HG03571 (cell line): ENCODE measurements around the gene TMEM198.

ENCODE experiments used
- ATAC-seq: cut with Tn5 transposase; IDR thresholded peaks from one replicate; pipeline ENCODE4 v1.9.1; 2021; ENCODE audit not compliant: unreplicated experiment

Gene TMEM198

DNA sequence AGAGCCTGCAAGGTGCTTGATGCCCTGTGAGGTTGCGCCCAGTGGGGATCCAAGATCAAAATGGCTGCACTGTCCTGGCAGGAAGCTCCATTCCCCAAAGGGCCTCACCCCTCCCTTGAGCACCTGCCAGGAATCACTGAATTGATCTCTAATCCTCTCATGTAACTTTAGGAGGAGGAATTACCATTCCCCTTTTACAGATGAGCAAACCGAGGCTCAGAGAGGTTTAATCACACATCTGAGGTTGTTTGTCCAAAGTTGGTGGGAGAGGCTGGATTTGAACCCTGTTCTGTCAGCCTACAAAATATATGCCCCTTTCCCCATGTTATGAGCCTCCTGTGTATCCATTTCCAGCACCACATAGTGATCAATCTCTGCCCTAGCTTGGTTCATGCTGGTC, 19.0 kb upstream of the TMEM198 start:
- no peak for ATAC-seq

DNA sequence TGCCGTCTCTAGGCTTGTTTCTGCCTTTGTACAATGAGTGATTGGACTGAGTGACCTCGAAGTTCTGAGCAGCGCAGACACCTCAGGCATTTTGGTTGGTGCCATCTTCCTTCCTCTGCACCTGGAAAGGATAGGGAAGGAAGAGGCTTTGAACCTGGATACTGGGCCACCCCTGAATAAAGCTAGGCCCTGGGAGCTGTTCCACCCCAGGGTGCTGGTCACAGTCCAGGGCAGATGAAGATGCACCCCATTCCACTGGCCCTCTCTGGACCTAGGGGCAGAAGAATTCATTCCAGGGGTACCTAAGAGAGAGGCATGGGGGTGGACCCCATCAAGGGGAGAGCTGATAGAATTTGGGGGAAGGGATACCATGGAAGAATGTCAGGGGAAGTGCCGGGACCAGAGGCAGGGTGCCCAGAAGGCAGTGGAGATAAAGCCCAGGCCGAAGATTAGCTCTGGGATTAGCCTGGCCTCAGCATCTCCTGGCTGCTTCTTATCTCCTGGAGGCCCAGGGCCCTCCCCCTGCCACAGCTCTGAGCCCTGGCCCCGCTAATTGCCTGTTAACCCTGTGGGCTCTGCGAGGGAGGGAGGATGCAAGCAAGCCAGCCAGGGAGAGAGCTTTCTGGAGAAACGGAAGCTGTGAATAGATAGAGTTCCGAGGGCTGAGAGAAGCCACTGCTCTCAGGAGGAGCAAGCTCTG, 18.1 kb upstream of the TMEM198 start:
- no peak for ATAC-seq

DNA sequence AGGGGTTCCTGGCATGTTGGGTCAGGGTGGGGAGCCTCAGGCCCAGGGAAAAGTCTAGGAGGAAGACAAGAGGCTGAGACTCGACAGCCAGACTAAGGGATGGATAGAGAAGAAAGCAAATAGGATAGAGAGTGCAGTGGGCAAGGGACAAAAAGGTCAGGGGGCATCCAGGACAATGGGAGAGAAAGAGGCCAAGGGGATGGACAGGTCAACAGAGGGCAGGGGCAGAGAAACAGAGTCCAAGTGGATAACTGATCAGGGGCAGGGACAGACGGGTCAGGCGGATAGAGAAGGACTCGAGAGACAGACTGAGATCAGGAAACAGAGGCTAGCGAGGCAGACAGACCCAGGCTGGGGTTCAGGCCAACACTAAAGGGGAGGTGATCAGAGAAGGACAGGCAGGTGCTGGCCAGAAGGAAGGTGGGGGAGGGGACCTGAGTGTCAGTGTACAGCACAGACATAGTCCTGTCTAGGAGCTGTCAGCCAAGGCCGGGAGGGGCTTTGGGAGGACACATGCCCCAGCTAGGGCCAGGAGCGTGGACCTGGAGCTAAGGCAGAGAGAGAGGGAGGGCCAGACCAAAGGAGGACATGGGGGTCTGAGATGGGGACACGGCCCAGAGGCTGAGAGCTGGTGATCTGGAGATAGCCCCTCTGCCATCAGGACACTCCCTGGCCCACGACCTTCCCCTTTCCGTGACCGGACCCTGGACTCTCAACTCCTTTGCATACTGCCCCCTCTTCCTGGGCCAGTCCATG, 17.3 kb upstream of the TMEM198 start:
- no peak for ATAC-seq

DNA sequence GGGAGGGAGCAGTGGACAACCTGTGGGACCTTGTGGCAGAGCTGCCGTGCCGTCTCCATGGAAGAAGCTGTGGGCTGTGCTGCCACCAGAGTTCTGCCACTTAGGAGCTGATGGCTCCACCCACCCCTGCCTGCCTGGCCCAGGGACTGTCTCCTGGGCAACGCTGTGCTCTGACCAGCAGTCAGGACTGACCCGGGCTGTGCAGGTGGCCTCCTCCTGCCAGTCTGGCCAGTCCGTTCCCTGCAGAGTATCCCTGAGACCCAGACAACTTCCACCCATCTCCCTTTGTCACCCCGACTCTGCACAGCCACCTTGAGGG, 16.8 kb upstream of the TMEM198 start:
- ATAC-seq = no peak

DNA sequence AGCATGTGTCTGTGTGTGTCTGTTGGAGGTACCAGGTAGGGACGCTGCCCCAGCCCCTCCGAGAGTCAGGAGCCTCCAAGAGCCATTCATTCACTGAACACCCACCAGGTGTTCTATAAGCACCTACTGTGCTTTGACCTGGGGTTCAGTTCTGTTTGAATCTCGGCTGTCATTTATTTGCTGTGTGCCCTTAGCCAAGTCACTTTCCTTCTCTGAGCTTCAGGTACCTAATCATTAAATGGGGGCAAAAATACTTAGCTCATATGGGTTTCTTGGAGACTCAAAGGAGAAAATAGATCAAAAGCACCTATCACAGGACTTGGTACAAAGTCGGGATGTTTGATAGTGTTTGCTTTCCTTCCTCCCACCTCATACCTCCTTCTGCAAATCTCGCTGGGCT, 16.4 kb upstream of the TMEM198 start:
- ATAC-seq = no peak

DNA sequence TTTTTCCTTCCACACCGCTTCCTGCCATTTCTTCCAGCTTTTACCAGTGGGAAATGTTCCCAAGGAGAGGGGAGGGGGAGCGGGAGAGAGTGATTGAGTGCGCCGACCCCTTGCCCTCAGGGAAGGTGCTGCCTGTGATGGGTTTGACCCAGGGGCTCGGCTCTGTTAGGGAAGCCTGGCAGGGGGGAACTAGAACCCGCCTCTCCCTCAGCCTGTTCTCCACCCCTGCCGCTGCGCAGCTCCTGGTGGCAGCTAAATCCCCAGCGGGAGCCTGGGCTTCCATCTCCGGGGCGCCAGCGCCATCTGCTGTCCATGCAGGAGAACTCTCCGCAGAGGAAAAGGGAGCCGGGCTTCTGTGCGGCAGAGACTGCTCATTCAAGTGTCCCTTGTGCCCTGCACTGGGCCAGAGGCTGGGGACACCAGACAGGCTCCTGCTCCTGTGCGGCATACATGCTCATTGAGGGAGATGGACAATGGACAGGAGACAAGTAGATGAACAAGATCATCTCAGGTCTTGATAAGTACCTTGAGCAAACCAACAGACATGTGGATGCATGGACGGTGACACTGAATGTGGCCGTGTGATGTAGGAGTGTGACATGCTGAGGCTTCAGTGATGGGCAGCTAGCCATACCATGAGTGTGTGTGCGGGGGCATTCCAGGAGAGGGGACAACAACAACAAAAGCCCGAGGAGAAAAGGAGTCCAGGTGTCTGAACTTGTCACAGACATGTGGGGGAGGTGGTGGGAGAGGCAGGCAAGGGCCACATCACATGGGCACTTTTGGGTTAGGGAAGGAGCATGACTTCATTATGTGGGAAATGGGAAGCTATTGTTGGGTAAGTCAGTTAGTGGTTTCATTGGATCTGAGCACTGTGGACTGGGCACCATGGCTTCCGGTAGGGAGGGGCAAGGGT, 13.5 kb upstream of the TMEM198 start:
- peak; percentile 74 for ATAC-seq

DNA sequence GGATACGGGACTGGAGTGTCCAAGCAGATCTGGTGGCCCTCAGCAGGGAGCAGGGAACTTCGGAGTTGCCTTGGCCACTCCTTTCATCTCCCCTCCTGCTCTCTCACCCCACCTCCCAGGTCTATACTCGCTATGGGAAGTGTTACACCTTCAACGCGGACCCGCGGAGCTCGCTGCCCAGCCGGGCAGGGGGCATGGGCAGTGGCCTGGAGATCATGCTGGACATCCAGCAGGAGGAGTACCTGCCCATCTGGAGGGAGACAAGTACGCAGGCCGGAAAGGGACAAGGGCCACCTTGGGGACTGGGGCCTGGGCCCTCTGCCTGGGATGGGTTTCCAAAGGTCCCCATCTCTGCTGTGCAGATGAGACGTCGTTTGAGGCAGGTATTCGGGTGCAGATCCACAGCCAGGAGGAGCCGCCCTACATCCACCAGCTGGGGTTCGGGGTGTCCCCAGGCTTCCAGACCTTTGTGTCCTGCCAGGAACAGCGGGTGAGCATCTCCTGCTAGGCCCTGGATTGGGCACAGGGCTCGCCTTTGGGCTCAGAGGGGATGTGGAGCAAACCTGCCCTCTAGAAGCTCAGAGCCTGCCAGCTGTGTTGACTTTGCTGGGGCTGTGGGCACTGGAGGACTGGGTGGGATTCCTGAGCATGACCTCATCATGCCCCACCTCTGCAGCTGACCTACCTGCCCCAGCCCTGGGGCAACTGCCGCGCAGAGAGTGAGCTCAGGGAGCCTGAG, 12.0 kb upstream of the TMEM198 start:
- no peak for ATAC-seq

DNA sequence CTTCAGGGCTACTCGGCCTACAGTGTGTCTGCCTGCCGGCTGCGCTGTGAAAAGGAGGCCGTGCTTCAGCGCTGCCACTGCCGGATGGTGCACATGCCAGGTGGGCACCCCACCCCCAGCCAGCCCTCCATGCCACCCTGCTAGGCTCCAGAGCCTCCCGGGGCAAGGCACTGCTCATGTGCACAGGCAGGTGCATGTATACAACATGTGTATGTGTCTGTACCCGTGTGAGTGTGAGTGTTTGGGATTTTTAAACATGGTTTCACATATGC, 11.5 kb upstream of the TMEM198 start:
- ATAC-seq = no peak

DNA sequence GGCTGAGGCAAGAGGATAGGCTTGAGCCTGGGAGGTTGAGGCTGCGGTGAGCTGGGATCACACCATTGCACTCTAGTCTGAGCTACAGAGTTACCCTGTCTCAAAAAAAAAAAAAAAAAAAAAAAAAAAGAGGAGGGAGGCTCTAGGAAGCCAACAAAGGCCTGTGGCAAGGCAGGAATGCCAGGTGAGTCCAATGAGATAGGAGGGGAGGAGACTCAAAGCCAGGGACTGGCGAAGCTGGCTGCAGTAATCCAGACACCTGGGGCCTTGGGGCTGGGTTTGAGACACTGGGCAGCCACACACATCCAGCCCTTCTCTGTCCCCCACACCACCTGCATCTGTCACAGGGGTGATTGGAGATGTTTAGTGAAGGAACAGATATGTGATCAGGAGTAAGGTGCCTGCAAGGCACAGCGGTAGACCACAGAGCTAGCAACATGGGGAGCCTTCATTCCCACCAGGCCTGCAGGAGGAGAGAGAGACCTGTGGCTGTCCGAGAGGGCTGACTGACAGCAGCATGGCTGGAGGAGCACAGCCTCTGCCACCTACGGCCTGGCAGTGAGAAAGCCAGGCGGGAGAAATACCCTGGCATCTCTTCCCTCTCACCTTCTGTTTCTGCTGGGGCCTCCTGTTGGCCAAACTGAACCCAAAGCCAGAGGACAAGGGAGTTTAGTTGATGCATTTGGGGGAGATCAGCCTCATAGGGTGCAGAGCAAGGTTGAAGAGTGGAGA, 9.7 kb upstream of the TMEM198 start:
- no peak for ATAC-seq

DNA sequence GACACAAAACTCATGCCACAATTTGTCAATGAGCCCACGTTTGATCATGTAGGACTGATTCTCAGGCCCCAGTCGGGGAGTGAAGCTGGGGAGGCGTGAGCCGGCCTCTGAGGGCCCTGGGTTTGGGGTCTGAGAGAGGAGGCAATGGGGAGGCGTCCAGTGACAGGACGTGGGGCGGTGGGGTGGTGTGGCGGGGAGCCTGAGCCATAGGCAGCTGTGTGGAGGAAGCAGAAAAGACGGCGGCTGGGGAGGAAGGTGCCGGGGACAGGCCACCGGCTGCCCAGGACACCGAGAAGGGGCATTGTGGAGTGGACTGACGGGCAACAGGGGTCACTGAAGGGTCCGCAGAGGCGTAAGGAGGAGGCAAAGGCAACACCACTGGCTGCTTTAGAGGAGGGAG, 7.4 kb upstream of the TMEM198 start:
- ATAC-seq = no peak

DNA sequence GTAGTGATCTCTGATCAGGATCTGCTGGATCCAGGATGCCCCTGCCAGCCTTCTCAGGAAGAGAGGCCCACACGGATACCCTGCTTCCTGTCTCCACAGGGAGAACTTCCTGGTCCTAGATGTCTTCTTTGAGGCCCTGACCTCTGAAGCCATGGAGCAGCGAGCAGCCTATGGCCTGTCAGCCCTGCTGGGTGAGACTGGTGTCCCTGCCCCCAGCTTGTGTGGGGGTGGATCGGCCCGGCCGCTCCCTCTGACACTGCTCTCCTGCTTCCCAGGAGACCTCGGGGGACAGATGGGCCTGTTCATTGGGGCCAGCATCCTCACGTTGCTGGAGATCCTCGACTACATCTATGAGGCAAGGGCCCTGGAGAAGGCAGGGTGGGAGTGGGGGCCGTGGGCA, 6.9 kb upstream of the TMEM198 start:
- ATAC-seq = no peak

DNA sequence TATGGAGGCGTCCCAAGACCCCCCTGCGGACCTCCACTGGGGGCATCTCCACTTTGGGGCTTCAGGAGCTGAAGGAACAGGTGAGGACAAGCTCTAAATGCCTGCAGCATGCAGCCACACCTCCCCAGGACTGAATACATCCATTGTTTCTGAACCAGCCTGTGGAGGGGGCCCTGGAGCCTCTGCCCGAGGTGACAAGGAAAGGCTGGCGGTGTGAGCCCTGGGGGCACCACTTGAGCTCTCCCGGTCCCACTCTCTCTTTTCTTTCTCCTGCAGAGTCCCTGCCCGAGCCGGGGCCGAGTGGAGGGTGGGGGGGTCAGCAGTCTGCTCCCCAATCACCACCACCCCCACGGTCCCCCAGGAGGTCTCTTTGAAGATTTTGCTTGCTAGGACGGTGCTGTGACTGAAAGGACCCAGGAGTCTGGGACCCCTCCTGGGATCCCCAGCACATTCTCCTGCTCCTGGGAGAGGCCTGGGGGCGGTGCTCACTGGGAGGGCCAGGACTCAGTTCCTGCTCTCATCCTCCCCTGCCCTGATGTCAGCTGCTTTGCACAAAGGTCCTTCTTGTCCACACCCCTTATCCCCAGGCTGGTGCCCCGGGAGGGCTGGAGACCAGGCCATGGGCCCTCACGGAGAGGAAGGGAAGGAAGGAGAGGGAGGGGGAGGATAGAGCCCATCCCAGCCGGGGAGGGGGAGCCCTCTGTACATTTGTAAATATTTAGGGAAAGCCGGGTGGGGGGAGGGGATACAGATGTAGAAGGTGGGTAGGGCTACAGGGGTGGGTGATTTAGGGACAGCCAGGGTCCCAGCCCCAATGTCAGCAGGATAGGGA, 6.0 kb upstream of the TMEM198 start:
- ATAC-seq = no peak

DNA sequence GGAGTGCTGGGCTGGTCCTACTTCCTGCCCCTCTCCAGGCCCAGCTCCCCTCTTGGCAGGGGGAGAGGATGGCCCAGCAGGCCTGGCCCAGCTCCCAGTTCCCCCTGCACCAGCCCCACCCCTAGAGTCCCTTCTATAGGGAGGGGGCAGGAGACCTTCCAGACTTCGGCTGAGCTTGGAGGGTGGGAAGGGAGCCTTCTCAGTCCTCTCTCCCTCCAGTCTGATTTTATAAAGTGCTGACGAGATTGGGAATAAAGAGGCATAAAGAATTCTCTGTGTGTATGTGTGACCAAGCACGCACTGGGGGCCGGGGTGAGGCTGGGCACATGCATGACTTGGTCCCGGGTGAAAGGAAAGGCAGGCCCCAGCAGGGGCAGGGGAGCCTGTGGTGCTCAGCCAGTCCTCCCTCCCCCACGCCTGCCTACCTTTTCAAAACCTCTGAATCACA, 5.3 kb upstream of the TMEM198 start:
- no peak for ATAC-seq

DNA sequence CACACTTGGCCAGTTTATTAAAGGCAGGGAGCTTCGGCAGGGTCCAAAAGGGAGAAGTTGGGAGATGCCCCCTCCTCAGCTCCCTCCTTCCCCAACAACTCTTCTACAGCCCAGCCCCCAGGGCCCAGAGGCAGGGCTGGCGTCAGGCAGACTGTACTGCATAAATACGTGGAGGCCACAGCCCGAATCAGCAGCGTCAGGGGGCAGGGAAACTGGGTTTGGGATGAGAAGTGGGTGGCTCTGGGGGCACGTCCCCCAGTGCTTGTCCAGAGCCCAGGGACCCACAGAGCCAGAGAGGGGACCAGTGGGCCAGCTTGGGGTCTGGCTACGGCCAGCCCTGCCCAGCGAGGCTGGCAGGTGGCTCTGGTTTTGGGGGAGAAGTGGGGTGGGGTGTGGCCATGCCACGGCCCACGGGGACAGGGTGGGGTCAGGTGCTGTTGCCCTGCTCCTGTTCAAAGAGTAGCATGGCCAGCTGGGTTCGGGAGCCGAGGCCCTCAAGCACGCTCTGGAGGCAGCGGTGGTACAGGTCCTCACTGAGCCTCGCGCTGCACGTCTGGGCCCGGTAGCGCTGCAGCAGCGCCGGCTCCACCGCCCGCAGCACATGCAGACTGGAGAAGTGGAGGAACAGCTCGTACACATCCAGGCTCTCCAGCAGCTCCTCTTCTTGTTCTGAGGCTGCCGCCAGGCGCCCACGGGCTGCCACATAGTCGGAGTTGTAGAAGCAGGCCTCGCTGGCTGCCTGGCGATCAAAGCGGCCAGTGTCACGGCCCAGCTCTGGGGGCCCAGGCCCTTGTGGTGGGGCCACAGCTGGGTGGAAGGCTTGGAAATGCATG, 4.7 kb upstream of the TMEM198 start:
- no peak for ATAC-seq

DNA sequence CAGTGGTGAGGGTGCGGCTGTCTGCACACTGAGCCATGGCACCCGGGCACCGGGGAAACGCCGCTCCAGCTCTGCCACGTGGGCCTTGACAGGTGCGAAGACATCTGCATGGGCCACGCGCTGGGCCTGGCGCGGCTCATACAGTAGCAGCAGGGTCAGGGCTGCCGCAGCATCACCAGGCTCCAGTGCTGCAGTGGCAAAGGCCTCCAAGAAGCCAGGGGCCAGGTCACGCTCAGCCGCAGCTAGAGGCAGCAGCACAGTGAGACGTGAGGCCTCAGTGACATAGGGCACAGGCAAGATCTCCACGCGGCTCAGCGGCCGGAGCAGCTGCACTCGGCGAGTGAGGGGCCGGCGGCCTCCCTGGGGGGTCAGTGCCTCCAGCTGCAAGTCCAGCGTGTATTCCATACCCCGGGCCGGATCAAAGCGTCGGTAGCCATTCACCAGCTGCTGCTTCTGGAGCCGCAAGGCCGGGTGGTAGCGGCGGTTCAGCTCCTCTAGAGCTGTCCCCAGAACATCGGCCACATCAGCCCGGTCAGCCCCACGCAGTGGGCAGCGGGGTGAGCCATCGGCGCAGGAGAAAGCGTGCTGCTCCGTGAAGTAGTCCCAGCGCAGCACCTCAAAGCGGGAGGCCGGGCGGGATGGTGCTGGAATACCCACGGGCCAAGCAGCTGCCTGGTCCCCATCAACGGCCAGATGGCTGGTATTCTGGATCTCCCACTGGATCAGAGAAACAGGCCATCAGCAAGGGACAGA, 3.7 kb upstream of the TMEM198 start:
- ATAC-seq = no peak

DNA sequence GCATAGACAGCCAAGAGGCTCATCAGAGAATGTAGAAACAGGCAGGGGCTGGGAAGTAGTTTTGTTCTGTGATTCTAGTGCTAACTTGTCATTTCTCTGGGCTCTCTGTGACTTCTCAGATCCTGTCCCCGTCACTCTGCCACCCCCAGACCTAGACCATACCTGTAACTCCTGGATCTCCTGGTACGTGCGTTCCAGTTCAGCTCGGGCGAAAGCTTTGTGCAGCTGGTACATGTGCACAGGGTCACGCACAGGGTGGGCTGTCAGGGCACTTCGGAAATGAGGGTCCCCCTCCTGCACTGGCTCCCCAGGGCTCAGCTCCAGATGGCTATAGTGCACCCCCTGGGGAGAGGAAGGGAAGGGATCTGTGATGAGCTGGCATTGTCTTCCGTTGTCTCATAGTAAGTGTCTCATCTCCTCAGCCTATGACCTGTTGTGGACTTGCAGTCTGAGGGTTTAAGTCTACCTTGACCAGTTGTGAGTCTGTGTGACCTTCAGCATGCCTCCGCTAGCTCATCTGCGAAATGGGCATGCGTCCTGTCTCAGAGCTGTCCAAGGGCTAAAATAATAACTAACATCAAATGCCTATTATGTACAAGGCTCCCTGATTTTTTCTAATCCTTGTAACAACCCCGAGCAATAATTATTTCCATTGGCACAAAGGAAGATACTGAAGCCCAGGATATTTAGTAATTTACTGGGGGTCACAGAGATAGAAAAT, 2.9 kb upstream of the TMEM198 start:
- ATAC-seq = no peak

DNA sequence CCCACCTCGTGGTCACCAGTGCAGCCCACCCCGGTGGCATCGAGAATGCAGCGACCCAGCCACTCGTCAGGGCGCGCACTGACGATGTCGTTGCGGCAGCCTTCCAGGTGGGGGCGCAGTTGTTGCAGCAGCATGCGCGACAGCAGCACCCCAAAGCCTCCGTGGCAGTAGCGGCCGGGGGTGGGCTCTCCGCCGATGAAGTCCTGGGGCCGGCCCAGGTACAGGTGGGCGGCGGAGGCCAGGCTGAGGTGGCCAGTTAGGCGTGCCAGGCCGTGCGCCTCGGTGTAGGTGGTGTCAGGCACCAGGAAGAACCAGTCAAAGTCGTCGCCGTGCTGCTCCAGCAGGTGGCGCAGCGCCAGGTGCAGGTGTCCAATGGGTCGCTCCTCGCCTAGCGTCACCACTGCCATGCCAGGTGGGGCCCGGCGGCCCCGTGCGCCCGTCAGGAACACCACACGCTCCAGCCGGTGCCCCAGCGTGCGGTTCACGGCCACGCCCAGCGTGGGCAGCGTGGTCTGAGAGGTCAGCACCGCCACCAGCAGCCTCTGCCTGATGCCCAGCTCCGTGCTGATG, 2.1 kb upstream of the TMEM198 start:
- peak; percentile 47 for ATAC-seq
